Renal cortical epithelial cell (primary cell): ENCODE measurements around the gene PXDN. TPM values are rescaled to one million over a fixed set of nuclear protein-coding genes. Genes with fewer than 3 reads are reported as not detected.

ENCODE experiments used
- DNase-seq: peaks from one replicate; pipeline ENCODE4 v3.0.0-alpha.2; 2011; ENCODE audit warnings: low read depth
- total RNA-seq: library from RNA; depleted of rRNA; stranded (reverse); fragments of >200 nt; gene quantifications from 2 replicates; pipeline ENCODE4 v1.2.3, GENCODE V29; 2014

Gene PXDN
- total RNA-seq, 1 donor from 2014 or later, result 291 TPM

DNA sequence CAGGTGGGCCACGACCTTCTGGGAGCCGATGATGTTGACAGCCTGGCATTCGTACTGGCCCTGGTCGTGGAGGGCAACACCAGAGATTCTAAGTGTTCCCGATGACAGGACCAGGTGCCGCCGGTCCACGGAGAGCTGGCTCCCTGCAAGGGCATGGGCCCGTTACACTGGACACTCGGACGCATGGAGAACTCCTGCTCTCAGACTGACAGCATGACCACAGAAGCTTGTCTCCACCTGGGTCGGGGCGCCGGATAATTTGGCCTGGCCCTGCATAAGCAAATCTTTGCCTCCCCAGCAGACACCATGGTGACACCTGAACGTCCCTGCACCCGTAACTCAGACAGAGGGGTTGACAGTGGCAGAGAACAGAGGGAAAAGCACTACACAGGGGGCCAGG, 80.7 kb downstream of the PXDN start:
- DNase-seq, result no peak

DNA sequence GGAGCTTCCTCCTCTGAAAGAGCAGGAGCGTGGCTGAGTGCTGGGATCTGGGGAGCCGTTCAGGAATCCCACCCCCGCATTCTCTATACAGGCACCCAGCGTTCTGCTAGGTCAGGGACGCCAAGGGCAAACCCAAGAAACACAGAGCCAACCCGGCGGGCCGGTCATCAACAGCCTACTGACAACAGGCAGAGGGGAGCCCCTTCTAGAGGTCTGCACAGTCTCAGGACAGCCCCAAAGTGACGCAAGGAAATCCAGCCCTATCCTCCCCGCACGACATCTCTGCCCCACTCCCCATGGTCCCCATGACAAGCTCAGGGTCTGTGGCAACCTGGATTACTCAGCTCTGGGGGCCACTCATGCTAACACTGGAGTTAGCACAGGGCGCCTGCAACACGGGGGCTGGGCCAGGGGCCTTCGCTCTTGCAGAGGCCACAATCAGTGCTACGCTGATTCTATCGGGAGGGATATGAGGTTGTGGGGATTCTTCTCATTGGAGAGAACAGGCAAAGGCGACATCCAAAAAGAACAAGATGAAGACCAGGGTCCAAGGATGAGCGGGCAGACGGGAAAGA, 81.6 kb downstream of the PXDN start:
- DNase-seq, result no peak

DNA sequence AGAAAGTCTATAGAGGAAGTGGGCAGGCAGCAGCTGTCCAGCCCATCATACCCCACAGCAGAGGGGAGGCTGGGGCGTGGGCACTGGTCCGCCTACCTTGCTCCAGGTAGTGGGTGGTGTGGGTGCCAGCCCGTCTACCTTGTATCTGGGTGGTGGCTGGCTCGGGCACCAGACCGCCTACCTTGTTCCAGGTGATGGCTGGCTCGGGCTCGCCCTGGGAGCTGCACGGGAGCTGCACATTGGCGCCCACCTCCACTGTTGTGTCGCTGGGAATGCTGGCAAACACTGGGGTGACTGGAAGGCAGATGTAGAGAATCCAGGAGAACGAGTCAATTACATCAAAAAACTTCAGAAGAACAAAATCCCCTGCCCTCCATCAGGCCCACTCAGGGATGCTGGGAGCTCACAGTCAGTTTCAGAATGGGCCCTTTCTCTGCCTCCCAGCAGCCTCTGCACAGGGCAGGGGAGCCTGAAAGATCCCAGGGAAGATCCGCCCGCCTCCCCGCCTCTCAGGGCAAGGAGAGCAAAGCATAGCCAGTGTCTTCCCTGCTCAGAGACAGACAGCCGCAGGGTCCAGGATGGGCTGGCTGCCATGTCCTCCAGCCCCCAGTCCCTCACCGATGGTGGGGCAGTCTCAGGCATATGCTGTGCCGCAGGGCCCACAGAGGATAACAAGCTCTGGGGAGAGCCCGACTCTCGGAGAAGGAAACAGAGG, 82.3 kb downstream of the PXDN start:
- no peak for DNase-seq

DNA sequence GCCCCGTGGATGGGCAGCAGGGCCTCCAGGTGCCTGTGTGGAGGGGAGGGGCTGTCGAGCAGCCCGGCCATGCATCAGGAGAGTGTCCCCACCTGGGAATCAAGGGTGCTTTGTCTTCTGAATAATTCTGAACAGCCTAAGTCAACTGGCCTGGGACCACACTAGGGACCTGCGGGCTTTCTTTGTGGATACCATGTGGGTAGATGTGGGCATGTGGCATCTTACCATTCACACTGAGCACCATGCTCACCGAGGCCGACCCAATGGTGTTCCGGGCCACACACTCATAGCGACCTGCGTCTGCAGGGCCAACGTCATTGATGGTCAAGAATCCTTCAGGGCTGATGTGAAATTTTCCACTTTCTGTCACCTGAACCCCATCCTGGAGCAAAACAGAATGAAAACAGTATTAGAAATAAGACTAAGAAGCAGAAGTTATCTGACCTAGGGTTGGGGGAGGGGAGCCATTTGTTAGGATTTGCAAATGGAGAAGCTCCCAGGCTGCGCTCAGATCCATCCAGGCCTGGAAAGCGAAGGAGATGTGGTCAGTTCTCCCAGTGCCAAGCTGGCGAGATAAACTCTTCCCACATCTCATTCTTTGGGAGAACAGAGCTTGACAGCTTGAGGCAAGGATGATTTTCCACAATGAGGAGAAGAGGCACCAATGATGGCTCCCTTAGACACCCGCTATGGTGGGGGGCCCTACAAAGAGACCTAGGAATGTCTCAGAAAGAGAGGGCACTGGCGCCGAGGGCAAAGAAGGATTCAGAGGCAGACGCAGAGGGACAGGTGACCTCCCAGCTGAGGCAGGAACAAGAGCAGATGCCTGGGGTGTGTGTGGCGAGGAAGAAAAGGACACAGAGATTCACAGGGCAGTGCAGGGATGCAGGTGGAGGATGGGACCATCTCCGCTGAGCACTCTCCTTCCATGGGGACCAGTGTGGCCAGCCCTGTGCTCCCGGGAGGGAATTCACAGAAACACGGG, 83.4 kb downstream of the PXDN start:
- no peak for DNase-seq

DNA sequence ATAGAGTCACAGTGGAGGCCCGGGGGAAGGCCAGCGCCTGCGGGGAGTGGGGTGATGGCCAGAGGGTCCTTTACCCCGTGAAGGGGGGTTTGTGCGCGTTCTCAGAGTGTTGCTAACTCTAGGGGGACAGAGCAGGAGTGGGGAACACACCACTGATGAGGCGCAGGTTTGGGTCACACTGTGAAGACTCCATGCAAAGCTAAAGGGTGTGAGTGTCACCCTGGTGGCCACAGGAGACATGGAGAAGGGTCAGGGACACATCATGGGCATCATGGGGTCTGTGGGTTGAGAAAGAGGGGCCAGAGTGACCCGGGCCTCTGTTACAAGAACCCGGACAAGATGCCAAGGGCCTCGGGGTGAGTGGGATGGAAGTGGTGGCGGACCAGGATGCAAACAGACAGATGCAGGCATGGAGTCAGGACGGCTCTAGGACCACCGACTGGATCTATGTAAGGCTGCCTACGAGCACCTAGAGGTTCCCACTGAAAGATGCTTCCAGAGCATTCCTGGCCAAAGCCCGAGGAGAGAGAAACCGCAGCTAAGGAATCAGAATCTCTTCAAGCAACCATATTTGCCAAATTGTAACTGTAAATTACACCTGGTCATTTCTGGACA, 84.3 kb downstream of the PXDN start:
- no peak for DNase-seq

DNA sequence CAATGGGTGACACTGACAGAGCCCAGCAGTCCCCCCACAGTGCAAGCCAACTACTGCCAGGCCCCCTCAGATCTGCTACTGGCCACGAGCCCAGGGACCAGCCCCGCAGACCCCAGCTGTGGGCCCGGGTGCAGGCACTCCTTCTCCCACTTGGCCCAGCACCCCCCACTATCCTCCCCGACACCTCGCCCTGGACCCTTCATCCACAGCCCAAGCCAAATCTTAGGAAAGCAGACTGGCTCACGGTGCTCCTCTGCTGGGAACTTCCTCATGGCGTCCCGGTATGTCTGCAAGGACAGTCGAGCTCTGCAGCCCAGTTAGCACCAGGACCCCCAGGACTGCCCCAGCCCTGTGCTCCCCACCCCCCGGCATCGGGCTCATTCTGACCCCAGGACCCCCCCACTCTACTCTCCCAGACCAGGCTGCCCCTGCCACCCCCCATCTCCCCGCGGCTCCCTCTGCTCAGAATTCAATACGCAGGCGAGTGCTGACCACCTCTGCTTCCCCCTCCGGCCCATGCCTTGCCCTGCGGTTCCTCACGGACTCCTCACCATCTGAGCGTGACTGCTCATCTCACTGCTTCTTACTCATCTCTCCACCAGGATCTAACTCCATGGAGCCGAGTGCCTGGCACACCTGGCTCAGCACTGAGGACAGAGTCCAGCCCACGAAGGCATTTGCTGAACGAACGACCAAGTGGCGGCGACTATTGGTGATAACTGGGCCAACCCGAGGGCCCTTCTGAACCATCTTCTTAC, 85.7 kb downstream of the PXDN start:
- DNase-seq, result no peak

DNA sequence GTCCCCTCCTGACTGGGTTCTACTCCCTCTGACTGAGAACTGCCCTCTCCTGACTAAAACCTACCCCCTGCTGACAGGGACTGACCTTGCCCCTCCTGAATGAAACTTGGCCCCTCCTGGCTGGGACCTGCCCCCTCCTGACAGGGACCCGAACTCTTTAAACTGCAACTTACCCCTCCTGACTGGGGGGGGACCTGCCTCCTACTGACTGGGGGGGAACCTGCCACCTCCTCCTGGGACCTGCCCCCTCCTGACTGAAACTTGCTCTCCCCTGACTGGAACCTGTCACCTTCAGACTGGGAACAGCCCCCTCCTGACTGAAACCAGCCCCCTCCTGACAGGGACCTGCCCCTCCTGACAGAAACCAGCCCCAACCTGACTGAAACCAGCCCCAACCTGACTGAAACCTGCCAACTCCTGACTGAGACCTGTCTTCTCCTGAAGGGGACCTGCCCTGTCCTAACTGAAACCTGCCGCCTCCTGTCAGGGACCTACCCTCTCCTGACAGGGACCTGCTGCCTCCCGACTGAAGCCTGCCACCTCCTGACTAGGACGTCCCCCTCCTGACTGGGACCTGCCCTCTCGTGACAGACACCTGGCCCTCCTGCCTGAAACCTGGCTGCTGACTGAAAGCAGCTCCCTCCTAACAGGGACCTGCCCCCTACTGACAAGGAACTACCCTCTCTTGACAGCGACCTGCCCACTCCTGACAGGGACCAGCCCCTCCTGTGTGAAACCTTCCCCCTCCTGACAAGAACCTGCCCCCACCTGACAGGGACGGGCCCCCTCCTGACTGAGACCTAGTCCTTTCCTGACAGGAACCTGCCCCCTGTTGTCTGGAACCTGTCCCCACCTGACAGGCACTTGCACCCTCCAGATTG, 87.1 kb downstream of the PXDN start:
- no peak for DNase-seq

DNA sequence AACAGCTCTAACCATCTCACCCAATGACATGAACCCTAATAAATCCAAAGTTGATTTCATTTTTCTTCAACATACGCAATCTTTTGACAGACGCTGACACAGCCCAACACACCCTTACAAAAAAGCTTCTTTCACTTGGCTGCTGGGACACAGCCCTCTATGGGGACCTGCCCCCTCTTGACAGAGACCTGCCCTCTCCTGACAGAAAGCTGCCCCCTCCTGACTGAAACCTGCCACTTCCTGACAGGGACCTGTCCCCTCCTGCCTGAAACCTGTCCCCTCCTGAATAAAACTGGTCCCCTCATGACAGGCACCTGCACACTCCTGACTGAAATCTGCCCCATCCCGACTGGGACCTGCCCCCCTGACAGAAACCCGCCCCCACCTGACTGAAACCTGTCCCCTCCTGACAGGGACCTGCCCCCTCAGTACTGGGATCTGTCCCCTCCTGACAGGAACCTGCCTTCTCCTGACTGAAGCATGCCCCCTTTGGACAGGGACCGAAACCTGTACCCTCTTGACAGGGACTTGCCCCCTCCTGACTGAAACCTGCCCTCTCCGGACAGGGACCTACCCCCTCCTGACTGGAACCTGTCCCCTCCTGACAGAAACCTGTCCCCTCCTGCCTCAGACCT, 87.9 kb downstream of the PXDN start:
- DNase-seq, result no peak

DNA sequence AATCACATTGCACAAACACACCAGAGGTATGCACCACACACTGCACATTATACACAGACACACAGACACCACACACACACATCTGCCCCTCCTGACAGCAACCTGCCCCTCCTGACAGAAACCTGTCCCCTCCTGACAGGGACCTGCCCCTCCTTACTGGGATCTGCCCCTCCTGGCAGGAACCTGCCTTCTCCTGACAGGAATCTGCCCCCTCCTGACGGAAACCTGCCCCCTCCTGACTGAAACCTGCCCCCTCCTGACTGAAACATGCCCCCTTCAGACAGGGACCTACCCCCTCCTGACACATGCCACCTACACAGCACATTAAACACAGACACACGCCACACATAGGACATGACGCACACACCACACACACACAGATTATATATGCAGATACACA, 88.9 kb downstream of the PXDN start:
- DNase-seq, result no peak

DNA sequence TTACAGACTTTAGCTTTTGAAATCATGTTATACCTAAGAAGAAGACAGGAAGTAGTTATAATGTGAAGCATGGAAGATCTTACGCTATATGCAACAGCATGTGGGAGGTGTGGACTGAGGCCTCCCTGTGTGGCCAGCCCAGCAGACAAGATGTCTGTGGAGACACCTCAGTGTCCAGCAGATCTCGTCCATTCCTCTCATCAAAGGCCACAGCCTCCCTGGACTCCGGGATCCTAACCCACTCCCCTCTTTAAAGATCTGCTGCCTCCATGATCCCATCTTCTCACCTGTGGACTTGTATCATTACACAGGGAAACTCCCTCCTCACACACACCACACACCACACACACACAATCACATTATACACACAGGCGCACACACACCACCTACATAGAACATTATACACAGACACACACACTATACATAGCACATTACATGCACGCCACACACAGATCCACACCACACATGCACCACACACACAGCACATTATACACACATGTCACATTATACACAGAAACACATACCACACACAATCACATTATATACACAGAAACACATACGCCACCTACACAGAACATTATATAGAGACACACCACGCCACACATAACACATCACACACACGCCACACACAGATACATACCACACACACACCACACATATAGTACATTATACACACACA, 89.5 kb downstream of the PXDN start:
- DNase-seq, result no peak

DNA sequence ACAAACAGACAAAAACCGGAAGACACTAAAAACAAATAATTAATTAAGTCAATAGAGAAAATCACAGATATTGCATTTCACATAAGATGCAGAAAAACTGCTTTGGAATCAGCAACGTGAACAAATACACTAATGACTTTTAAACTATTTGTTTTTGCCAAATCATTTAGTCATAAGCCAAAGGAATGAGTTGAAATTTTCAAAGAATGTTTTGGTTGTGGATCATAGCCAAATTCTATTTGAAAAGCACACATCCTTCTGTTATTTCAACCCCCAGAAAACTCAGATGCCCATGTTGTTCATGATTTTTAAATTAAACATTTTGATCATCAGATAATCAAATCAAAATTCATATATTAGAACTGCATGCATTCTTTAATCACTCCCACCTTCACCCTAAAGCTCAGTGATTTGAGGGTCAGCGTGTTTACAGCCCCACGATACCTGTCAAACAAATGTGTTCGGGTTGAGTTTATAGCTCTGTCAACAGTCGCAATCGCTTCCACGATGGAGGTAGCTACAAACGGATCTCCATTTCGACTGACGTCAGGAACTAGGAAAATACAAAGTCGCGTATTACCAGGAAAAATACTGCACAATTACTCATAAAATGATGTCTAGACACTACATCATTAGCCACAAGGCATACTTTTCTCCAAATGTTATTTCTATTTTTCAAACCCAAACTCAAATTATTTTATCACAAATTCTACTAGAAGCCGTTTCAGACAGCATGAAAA, 90.2 kb downstream of the PXDN start:
- peak; percentile 73 for DNase-seq

DNA sequence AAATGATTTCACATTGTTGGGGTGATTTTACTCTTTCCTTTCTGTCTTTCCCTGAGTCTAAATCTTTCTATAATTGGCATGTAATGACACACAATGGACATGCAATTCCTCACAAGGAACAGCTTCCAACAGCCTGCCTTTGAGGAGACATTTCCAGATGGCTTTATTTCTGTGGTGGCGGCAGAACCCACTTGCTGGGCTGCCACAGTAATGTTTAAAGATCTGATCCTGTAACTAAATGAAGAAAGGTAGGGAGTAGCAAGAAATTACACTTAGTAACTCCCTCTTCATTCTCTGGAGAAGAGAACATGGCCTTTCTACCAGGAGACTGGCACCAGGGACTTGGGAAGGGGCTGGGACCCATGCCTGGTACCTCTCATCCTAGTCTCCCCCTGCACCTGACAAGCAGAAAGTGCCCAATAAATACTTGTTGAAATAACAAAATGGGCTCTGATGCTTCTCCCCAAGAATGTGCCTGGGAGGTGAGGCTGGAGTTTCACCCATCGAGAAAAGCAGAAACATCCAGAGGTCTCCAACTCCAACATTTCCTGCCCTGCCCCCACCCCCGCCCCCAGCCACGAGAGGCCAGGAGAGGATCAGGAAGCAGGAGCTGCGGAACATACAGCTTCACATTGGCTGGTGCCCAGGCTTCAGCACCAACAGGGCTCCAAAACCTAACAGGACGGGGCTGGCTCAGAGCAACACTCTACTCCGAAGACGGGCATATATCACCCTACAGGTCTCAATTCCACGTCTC, 92.1 kb downstream of the PXDN start:
- DNase-seq, result no peak

DNA sequence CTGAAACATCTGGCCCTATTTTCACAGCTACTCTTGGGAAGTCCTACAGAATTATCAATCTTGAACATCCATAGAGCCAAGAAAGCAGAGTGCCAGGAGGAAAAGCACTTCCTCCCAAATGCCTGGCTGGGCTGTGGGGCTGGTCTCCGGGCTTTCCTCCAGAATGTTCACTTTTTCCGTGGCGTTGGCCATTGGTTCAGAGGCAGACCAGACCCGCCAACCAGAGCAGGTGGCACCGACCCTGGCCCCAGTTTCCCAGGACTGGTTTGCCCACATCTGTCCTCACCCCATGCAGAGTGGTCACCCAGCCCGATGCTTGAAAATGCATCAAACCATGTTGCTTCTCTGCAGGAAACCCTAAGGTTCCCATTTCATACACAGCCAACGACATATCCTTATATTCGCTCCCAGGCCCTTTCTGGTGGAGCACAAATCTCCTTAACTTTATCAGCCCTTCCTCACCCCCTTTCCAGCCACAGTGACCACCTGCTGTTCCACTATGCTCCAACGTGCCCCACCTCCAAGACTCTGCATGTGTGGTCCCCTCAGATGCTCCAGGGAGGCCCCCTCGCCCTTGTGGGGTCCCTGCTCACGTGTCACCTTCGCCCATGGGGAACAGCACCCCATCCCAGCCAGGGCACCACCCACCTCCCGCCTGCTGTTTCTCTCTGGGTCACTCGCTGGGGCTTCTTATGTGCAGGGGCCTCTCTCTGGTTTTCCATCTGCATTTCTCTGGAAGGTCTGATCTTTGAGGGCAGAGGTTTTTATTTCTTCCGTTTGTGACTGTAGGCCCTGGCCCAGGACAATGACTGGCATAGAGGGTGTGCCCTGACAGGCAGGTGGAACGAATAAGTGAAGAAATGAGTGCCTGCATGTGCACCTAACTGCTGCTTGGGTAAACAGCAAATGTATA, 92.9 kb downstream of the PXDN start:
- DNase-seq, result no peak

DNA sequence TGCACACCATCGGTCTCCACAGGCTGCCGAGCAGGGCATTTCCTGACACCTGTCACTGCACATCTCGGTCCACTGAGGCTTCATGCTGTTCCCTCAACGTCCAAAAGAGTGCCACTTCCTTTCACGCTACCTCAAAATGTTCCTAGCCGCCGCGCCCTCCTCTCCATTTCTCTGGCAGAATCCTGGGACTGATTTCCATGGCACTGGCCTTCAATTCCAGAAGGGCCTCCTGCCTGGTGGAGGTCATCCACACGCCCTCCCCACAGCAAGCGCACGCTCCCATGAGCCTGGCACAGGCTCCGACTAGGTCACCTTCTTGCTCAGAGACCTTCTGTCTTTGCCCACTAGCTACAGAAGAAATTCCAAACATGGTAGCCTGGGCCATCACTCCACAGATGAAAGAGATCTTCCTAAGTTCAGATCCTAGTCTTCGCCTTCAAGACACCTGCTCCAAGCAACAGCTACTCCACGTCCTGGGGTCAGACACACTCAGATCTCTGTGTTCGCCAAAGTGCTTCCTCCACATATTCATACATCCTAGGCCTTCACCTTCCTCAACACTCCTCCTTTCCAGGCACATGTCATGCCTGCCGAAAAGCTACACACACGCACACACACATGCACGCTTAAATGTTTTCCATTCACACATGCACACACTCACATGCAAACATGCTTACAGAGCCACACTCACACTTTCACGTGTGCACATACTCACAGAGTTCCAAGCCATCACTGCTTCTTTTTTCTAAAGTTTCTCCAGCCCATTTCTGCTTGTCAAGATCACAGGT, 94.0 kb downstream of the PXDN start:
- DNase-seq, result no peak

DNA sequence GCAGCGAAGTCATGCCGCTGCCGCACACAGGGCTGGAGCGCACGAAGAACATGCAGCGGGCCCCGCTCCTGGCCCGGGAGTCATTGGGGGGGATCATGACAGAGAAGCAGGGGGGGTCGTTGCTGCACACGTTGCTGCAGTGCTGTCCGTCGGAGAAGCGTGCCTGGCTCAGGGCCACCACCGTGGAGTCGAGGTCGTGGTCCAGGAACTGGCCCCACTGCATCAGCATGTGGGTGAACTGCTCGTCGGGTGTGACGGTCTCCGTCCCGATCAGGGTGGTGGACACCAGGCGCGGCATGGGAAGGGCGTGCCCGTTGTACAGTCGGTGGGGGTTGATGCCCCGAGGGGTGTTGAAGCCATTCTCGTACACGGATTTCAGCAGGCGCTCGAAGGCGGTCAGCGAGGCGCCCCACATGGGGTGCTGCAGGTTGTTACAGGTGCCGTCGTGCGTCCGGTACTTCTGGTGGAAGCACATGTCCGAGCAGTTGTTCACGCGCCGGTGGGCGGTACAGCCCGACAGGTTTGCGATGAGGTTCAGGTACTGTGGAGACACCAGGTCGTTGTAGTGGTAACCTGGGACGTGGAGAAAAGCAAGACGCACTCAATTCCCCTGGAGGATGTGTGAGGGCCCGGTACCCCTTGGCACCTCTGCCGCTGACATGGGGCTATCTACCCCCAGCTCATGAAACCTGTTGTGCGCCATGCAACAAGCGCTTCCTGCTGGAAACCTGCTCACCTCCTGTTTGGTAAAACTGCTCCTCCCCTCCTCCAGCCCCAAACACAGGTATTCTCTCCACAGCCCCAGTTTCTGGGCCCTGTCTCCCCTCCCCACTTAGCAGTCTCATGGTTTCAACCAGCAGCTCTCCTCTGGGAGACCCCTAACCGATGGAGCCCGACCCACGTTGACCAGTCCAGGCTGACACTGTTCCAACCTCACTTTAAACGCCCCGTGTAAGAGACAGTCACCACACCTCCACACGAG, 94.9 kb downstream of the PXDN start:
- DNase-seq, result no peak
